ENCODE measurements around the gene XRCC3.

Gene XRCC3

GRCh38 chr14:103727313-103727980 is 12.2 kb upstream of the XRCC3 start:
- in situ Hi-C loops (cut with MboI; ENCODE audit: low sequenced_read_pairs) = no loop called here

GRCh38 chr14:103726474-103726873 is 11.2 kb upstream of the XRCC3 start:
- in situ Hi-C loops (cut with MboI; ENCODE audit: low sequenced_read_pairs) = no loop called here

DNA sequence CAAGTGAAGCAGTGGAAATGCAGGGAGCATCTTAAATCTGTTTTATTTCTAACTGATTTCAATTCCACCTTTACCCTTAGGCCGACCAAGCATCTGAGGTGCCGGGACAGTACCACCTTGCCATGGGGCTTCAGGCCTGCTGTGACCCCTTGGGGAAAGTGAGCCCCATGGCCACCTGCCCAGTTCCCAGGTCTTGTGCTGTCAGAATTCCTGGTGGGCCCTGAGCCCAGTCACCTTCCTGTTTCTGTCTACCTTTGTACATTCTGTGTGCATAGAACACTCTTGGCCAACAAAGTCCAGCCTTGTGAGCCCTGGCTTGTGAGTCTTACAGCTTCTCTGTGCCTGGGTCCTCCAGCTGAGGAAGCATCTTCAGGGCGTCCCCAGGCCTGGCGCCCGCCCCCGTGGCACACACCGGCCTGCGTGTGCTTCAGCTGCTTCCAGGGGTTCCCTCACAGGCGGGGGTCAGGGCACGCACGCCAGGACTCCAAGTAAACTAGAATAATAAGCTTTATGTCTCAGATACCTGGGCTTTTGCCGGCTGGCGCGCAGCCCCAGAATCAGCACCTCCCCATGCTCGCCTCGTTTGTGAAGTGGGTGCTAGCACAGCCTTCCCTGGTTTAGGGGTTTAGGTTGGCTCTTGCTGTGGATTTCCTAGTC is 10.6 kb upstream of the XRCC3 start:
- in situ Hi-C loops (cut with MboI; ENCODE audit: low sequenced_read_pairs) = no loop called here

DNA sequence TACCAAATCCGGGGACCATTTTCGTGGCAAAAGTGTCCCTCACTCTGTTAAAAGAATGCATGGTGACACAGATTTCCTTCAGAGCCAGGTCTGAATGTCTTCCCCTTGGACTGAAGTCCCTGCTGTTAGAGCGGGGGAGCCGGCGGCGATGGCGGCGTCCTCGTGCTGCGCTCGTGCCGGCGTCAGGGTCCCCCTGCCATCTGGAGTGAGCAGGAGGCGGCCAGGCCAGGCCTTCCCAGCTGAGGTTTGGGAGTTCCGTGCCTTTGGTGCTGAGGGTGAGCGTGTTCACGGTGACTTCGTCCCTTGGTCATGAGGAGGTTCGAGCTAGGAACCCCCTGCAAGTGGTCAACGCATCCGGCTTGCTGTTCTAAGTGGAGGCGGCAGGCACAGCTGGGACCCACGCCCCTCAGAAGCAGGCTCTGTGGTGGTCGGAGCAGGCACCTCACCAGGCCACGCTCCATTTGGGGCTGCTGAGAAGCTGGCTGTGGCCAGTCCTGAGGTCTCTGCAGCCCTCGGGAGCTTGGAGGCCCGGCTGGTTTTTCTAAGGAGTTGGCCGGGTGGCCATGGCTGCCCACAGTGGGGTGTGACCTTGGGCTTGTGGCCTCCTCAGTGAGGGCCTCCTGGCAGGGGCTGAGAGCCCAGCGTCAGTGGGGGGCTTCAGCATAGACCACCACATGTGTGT is 9.9 kb upstream of the XRCC3 start:
- in situ Hi-C loops (cut with MboI; ENCODE audit: low sequenced_read_pairs) = no loop called here

DNA sequence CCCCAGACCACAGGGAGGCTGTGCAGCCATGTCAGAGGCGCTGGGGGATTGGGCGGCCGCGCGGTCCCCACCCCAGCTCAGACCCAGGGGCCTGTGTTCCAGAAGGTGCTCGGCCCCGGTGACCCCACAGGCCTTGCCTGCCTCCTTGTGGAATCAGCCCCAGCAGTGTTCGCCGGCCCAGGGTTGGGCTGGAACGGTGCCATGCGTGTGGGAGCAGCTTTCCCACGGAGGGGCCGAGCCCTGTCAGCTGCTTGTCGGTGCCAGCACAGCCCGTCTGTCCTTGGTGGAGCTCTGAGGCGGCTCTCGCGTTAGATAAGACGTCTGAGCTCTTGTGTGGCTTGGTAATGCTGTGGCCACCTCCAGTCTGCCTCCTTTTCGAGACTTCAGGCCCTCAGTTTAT is 8.9 kb upstream of the XRCC3 start:
- in situ Hi-C loops (cut with MboI; ENCODE audit: low sequenced_read_pairs) = no loop called here

DNA sequence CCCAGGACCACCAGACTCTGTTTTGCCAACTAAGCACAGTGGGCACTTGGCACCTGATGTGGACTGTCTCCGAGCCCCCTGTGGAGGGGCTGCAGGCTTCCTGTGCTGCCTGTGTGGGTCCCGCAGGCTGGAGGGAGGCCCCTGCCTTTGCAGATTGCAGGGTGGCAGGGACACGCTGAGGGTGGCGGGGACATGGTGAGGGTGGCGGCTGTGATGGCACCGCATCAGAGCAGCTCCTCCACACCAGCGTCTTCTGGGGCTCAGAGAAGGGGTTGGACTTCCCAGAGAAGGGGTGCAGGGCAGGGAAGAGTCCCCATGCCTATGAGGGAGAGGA is 8.5 kb upstream of the XRCC3 start:
- in situ Hi-C loops (cut with MboI; ENCODE audit: low sequenced_read_pairs) = no loop called here

DNA sequence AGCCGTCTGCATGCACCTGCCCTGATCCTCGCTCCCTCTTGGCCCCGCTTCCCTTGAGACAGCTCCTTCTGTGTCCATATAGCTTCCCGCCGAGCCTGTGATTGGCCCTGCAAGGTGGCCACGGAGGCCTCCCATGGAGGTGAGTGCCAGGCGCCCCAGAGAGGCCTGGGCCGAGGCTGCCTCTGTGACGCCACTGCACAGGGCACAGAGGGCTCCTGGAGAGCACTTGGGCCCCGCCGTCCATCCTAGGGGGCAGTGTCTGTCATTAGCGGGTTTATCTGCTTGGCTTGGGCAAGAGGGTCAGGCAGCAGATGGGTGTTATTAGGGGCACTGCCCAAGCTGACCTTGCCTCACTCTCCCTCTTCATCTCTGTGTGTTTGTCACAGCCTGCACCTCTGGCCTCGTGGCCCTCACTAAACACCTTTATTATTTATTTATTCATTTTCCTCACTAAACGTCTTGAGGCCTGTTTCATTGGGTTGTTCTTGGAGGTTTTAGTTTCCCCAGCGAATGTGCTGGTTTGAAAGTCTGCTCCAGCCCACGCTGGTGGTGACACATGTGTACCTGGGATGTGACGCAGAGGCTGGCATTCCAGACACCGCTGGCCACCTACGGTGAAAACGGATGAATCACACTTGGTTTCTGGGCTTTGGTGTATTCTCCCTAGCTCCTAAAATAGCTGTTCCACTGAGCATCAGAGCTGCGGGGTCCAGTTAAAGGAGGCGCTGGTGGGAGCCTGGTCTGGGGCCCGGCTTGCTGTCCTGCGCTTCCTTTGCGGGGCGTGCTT is 6.3 kb upstream of the XRCC3 start:
- in situ Hi-C loops (cut with MboI; ENCODE audit: low sequenced_read_pairs) = no loop called here

DNA sequence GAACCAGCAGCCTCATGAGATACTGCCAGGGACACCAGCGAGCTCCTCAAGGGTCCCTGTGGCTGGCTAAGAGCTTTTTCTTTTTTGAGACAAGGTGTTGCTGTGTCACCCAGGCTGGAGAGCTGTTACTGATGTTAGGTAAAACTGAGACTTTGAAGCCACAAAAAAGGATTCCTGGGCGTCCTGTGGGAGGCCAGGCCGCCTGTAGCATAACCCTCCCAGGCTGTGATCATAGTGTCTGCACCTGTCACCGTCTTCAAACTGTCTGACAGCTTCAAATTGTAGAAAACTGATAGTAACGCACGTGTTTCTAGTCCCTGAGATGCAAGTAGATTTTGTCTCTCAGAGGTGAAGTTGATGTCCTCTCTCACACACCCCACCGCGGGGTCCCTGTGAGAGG is 4.5 kb upstream of the XRCC3 start:
- in situ Hi-C loops (cut with MboI; ENCODE audit: low sequenced_read_pairs) = no loop called here

DNA sequence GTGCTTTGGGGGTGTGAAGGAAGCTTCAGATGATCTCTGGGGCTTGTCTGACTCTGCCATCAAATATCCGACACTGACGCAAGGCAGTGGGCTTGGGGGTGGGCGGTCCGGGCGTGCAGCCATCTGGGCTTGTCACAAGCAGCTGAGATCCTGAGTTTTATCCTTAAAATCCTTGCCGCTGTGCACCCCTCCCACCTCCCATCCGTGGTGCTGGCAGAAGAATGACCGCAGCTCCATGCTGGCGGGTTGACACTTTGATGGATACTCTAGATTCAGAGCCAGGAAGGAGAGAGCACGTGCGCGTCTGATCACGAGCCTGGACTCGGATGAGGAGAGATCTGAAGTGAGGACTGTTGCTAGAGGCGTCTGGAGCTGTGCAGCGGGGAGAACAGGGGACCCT is 3.3 kb upstream of the XRCC3 start:
- in situ Hi-C loops (cut with MboI; ENCODE audit: low sequenced_read_pairs) = no loop called here

- in situ Hi-C loops (cut with MboI; ENCODE audit: low sequenced_read_pairs) = no loop called here
These were observed 1.7 kb upstream of the XRCC3 start for GRCh38 chr14:103716899-103717411.

- in situ Hi-C loops (cut with MboI; ENCODE audit: low sequenced_read_pairs) = no loop called here
These were observed 995 bp upstream of the XRCC3 start for GRCh38 chr14:103716091-103716801.

DNA sequence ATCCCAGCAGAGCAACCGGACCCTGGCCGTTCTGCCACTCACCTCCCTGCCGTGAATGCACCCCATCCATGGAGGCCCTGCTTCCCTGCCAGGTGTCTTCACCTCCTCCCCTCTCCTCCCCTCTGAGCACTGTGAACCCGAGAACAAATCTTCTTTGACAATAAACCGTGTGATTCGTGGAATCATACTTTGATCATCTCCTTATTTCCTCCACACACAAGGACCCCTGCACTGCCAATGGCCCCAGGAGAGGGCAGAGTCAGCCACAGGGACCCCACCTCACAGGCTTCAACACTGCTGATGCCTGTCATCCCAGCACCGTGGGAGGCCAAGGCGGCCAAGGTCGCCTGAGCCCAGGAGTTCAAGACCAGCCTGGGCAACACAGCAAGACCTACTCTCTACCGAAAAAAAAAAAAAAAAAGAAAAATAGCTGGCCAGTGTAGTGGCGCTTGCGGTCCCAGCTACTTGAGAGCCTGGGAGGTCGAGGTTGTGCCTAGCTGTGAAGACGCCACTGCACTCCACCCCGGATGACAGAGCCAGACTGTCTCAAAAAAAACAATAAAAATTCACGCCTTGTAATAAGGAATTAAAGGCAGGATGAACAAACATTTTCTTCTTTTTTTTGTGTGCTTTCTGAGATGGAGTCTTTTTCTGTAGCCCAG is 1.1 kb downstream of the XRCC3 start:
- in situ Hi-C loops (cut with MboI; ENCODE audit: low sequenced_read_pairs) = no loop called here

- in situ Hi-C loops (cut with MboI; ENCODE audit: low sequenced_read_pairs) = no loop called here
These were observed 1.8 kb downstream of the XRCC3 start for GRCh38 chr14:103713304-103714062.

DNA sequence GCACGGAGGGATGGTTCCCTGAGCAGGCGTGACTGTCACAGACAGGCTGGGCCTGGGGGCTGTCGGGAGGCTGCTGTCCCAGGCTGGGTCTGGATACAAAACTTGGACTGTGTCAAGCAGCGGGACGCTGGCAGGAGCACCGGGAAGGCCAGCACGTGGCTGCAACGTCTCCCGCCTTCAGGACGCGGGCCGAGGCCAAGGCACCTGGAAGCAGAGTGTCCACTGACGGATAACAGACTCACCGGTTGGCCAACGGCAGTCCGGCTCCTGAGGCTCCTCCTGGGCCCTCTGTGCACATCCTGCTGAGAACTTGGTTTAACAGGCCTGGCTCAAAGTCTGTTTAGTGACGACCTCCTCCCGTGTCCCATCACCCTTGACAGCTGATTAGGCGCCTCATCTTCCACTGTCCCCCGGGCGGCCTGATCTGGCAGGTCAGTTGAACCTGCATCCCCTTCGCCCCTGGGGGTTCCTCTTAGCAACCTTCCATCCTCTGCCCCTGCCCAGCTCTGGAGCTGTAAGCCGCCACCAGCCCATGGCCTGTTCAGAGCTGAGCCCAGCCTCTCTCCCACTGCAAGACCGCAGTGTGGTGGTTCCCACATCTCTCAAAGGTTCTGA is 2.5 kb downstream of the XRCC3 start:
- in situ Hi-C loops (cut with MboI; ENCODE audit: low sequenced_read_pairs) = no loop called here

DNA sequence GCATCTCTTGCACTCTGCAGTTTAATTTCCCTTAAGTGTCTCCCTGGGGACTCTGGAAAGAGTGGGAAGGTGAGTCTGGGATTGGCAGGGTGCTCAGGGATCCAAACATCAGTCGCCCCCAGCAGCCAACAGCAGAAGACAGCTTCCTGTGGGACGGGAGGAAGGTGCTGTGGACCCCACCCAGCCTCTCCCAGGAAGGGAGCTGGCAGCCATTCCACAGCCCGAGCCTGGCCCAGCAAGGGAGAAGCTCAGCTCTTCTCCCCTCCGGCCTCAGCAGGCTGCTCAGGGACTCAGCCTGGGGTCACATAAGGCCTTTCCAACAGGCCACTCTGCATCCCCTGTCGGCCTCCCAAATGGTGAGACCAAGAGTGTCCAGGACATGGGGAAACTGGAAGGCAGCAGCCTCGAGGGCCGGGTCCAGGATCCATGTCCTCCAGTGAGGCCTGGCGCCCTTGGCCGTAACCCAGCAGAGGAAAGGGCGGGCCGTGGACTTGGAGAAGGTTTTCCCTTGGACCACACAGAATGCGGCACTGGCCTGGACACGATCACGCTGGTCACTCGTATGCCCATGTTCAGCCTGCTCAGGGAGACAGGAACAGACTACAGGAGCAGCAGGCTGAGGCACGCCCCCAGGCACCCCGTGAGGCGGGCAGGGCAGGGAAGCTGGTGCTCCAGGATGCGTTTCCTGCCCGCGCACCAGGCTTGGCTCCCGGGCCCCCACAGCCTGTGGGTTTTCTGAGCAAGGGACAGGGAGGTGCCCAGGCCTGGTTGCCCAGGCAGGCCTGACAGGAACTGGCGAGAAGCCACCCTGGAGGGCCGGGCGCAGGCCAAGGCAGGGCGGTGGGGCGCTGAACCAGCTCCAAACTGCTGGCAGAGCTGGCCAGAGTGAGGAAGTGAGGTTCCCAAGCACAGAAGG is 3.5 kb downstream of the XRCC3 start:
- in situ Hi-C loops (cut with MboI; ENCODE audit: low sequenced_read_pairs) = no loop called here

GRCh38 chr14:103710771-103711377 is 4.4 kb downstream of the XRCC3 start:
- in situ Hi-C loops (cut with MboI; ENCODE audit: low sequenced_read_pairs) = no loop called here

GRCh38 chr14:103709814-103710213 is 5.4 kb downstream of the XRCC3 start:
- in situ Hi-C loops (cut with MboI; ENCODE audit: low sequenced_read_pairs) = no loop called here

DNA sequence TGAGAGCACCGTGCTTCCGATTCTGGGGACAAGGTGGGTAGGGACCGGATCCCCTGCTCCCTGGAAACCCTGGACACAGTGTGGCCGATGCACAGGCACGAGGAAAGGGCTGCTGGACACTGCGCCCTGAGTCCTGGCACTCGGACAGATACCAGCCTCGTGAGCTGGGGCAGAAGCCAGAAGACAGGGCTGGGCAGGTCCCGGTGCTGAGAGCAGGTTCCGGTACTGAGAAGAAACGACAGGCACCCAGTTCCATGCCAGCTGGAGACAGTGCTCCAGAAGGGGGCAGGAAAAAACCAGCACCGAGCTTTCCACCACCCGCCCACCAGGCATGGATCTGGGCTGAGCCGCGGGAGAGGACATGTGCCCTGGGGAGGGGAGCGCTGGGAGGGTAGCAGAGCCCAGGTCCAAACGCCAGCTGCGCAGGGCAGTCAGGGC is 6.5 kb downstream of the XRCC3 start:
- in situ Hi-C loops (cut with MboI; ENCODE audit: low sequenced_read_pairs) = no loop called here
